B cell (primary cell): Measurements from ENCODE around the gene TMEM42. TPM values are rescaled to one million over a fixed set of nuclear protein-coding genes. Genes with fewer than 3 reads are reported as not detected.

Source experiments
- ATAC-seq: fragments of 200-7000 bp; cut with Tn5 transposase; one replicate; pipeline ENCODE4 v1.10.0; 2021; ENCODE audit warnings: low read depth, mild to moderate bottlenecking, moderate number of reproducible peaks, moderate library complexity
- CTCF ChIA-PET: fragments of 350-600 bp; sonication (Branson Sonifier 250); formaldehyde crosslinking; loops from one replicate; lab custom pipeline; 2021; ENCODE audit warnings: antibody characterized with exemption, inconsistent platforms; lab: Charles Lee
- POLR2A ChIA-PET: fragments of 350-600 bp; sonication (Branson Sonifier 250); formaldehyde crosslinking; loops from one replicate; lab custom pipeline; 2021; ENCODE audit warnings: antibody characterized with exemption; lab: Charles Lee
- DNase-seq: peaks from one replicate; pipeline ENCODE4 v3.0.0; 2013
- H2AFZ ChIP-seq: 2 replicates; pipeline ENCODE4 v1.6.1; 2012; ENCODE audit warnings: mild to moderate bottlenecking, low read depth, low read length; ENCODE audit not compliant: insufficient read depth, poor library complexity, severe bottlenecking
- H3K27ac ChIP-seq, 2 donors: 1 replicate in 1 of 2; 2 replicates in 1 of 2; pipeline ENCODE4 v1.5.1; 2012 to 2013; ENCODE audit warnings: low read length in 2 of 2, mild to moderate bottlenecking in 2 of 2, moderate library complexity in 1 of 2
- H3K27me3 ChIP-seq, 4 experiments: fragments of 200-600 bp in 1 of 4; sonication (generic) in 1 of 4; replicated peaks in 1 of 4; 1 replicate in 2 of 4; 2 replicates in 2 of 4; pipeline versions ENCODE4 v1.6.1 to v1.7.0; 2013 to 2016; ENCODE audit warnings: low read length in 3 of 4, mild to moderate bottlenecking in 2 of 4, mixed read lengths in 1 of 4, moderate library complexity in 1 of 4; ENCODE audit not compliant: insufficient read depth in 4 of 4, control insufficient read depth in 3 of 4; ENCODE audit errors: control extremely low read depth in 1 of 4
- H3K36me3 ChIP-seq, 2 experiments: replicated peaks in 1 of 2; 1 replicate in 1 of 2; 2 replicates in 1 of 2; pipeline versions ENCODE4 v1.6.1 to v1.7.1; 2013; ENCODE audit warnings: low read length in 1 of 2; ENCODE audit not compliant: insufficient read depth in 2 of 2, control insufficient read depth in 1 of 2; ENCODE audit errors: control extremely low read depth in 1 of 2, extremely low read depth in 1 of 2
- H3K4me1 ChIP-seq, 2 donors: fragments of 200-600 bp in 1 of 2; sonication (generic) in 1 of 2; 1 replicate in 1 of 2; 2 replicates in 1 of 2; pipeline versions ENCODE4 v1.5.1 to v1.6.1; 2013 to 2017; ENCODE audit warnings: low read length in 2 of 2; ENCODE audit not compliant: control insufficient read depth in 2 of 2, insufficient read depth in 2 of 2
- H3K4me2 ChIP-seq: replicated peaks from 2 replicates; pipeline ENCODE3; 2012; ENCODE audit warnings: mild to moderate bottlenecking, low read depth, low read length; ENCODE audit not compliant: poor library complexity, severe bottlenecking
- H3K4me3 ChIP-seq, 5 experiments: fragments of 200-600 bp in 1 of 5; sonication (generic) in 1 of 5; 1 replicate in 3 of 5; 2 replicates in 2 of 5; pipeline versions ENCODE4 v1.5.1 to v1.7.0; 2011 to 2016; ENCODE audit warnings: low read length in 4 of 5, mild to moderate bottlenecking in 4 of 5, low read depth in 2 of 5, control low read depth in 1 of 5, moderate library complexity in 1 of 5; ENCODE audit not compliant: insufficient read depth in 1 of 5; ENCODE audit errors: control extremely low read depth in 1 of 5, extremely low read depth in 1 of 5
- H3K79me2 ChIP-seq: fragments of 200-600 bp; sonication (generic); one replicate; pipeline ENCODE4 v1.6.0; 2016; ENCODE audit warnings: low read length; ENCODE audit not compliant: control insufficient read depth, insufficient read depth
- H3K9ac ChIP-seq: fragments of 200-600 bp; sonication (generic); 2 replicates; pipeline ENCODE4 v1.6.1; 2017; ENCODE audit warnings: mild to moderate bottlenecking, low read length, moderate library complexity
- H3K9me3 ChIP-seq, 3 donors: one replicate each; pipeline versions ENCODE4 v1.6.1 to v1.7.1; 2013; ENCODE audit warnings: low read length in 2 of 3; ENCODE audit not compliant: control insufficient read depth in 2 of 3, insufficient read depth in 1 of 3; ENCODE audit errors: control extremely low read depth in 1 of 3
- H4K20me1 ChIP-seq: 2 replicates; pipeline ENCODE4 v1.6.0; 2012; ENCODE audit warnings: mild to moderate bottlenecking, low read length; ENCODE audit not compliant: insufficient read depth, control insufficient read depth, poor library complexity, severe bottlenecking
- H3K27ac Mint-ChIP-seq: one replicate; pipeline ENCODE4 v1.8.0; 2021; ENCODE audit warnings: mixed read lengths
- H3K27me3 Mint-ChIP-seq: one replicate; pipeline ENCODE4 v1.8.0; 2021; ENCODE audit warnings: mixed read lengths
- H3K4me1 Mint-ChIP-seq: one replicate; pipeline ENCODE4 v1.8.0; 2021; ENCODE audit warnings: mixed read lengths
- H3K4me3 Mint-ChIP-seq: one replicate; pipeline ENCODE4 v1.8.0; 2021; ENCODE audit warnings: mixed read lengths
- H3K9me3 Mint-ChIP-seq: one replicate; pipeline ENCODE4 v1.8.0; 2022; ENCODE audit warnings: mixed read lengths; ENCODE audit not compliant: insufficient read depth
- EZH2 ChIP-seq: IDR thresholded peaks from 2 replicates; pipeline ENCODE4 v1.6.1; 2012; ENCODE audit warnings: borderline replicate concordance, low read depth, mild to moderate bottlenecking, moderate library complexity, low read length; ENCODE audit not compliant: insufficient read depth, poor library complexity, severe bottlenecking
- WGBS: methylation state at CpG from one replicate; pipeline ENCODE4 v1.1.5; 2013; ENCODE audit warnings: missing lambda C conversion rate; ENCODE audit not compliant: insufficient coverage; 5-methylcytosine and 5-hydroxymethylcytosine counted together
- intact Hi-C: fragments of 100-400 bp; cut with micrococcal nuclease; formaldehyde crosslinking; loops from one replicate; pipeline ENCODE4 v1.10.0; 2022
- polyA plus RNA-seq: library from polyadenylated mRNA; depleted of rRNA; stranded (reverse); fragments of >200 nt; gene quantifications from 2 replicates; pipeline ENCODE4 v1.2.3, GENCODE V29; 2012
- total RNA-seq, 2 donors: library from RNA; stranded (reverse); fragments of 120-200 nt in 1 of 2; gene quantifications; 1 replicate in 1 of 2; 2 replicates in 1 of 2; pipeline versions ENCODE4 v1.2.3 to v1.2.4, GENCODE V29; 2013 to 2022
- TF ChIP-seq, protein P1 (sequence below): fragments of 200-600 bp; IDR thresholded peaks from one replicate; pipeline ENCODE4 v1.8.0; 2022; ENCODE audit warnings: antibody characterized with exemption, mild to moderate bottlenecking

The TMEM42 gene
- total and polyA plus RNA-seq, 2 donors (not counting 1 experiment from before 2014, with no cell fraction given) = 22.6 to 32.4 TPM

DNA sequence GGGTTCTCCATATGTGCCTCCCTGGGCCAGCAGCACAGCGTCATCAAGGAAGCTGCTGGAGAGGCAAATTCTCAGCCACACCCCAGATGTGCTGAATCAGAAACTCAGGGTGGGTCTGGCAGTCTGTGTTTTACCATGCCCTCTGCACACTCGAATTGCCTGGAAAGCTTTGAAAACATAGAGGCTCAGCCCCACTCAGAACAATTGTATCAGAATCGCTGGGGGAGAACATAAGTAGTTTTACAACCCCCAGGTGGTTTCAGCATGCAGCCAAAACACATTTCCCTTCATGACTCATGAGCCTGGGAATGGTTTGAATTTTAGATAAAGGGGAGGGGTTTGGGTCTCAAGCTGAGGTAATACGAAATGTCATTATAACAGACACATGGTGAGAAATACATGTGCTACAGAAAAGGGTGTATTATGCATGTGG is 22.3 kb downstream of the TMEM42 start:
- H3K9ac ChIP-seq = no peak overlapping the region
- H3K36me3 ChIP-seq = no peaks in the 10 kb centered on the region
- peaks cover 0 to 12% (median 3%) of the 10 kb centered on the region in 4 experiments for H3K27me3 ChIP-seq
- H3K27me3 Mint-ChIP-seq = peaks cover 22% of the 10 kb centered on the region
- peaks cover 0 to 7% (median 0%) of the 10 kb centered on the region in 3 donors for H3K9me3 ChIP-seq
- 66% methylated on average over 2 of the region's 4 CpGs for WGBS
- TF ChIP-seq, protein P1, sequence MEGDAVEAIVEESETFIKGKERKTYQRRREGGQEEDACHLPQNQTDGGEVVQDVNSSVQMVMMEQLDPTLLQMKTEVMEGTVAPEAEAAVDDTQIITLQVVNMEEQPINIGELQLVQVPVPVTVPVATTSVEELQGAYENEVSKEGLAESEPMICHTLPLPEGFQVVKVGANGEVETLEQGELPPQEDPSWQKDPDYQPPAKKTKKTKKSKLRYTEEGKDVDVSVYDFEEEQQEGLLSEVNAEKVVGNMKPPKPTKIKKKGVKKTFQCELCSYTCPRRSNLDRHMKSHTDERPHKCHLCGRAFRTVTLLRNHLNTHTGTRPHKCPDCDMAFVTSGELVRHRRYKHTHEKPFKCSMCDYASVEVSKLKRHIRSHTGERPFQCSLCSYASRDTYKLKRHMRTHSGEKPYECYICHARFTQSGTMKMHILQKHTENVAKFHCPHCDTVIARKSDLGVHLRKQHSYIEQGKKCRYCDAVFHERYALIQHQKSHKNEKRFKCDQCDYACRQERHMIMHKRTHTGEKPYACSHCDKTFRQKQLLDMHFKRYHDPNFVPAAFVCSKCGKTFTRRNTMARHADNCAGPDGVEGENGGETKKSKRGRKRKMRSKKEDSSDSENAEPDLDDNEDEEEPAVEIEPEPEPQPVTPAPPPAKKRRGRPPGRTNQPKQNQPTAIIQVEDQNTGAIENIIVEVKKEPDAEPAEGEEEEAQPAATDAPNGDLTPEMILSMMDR = no peak
- TF ChIP-seq EZH2 = no peak
- no peaks in the 10 kb centered on the region for H3K4me1 ChIP-seq
- no peaks in the 10 kb centered on the region for H4K20me1 ChIP-seq
- H3K27ac Mint-ChIP-seq = no peak overlapping the region
- H3K27ac ChIP-seq = no peak overlapping the region
- no peak for ATAC-seq
- no peak overlapping the region for H3K4me3 ChIP-seq
- H3K4me2 ChIP-seq = no peak overlapping the region
- no peaks in the 10 kb centered on the region for H3K4me1 Mint-ChIP-seq
- intact Hi-C loops = no loop called here
- CTCF ChIA-PET = no interaction called here
- no peak overlapping the region for H3K4me3 Mint-ChIP-seq
- no peak overlapping the region for H2AFZ ChIP-seq
- H3K79me2 ChIP-seq = no peaks in the 10 kb centered on the region
- no peaks in the 10 kb centered on the region for H3K9me3 Mint-ChIP-seq
- POLR2A ChIA-PET = no interaction called here
- no peak for DNase-seq

DNA sequence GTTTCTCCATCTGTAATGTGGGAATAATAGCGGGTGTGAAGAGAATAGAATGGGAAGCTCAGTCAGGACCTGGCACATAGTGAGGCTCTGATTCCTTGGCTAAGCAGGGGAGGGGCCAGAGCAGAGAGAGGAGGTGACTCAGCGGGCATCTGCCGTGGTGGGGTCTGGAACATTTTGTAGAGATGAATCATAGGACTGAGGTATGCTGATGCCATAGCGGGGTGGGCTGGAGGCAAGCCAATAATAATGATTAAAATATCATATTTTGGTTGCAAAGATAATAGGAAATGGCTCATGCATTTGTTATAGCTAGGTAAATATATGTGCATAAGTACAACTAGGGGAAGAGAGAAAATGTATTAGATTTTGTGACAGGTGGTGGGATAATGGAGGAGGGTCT is 23.9 kb downstream of the TMEM42 start:
- 100% methylated on average over 1 of the region's 4 CpGs for WGBS
- no peak for ATAC-seq
- H3K9me3 Mint-ChIP-seq = no peaks in the 10 kb centered on the region
- intact Hi-C loops = no loop called here
- no peaks in the 10 kb centered on the region for H3K79me2 ChIP-seq
- H3K4me3 Mint-ChIP-seq = no peak overlapping the region
- H3K9me3 ChIP-seq = peaks cover 0 to 7% (median 0%) of the 10 kb centered on the region in 3 donors
- H4K20me1 ChIP-seq = no peaks in the 10 kb centered on the region
- no peak for DNase-seq
- ChIA-PET CTCF (no interaction called here), POLR2A (no interaction called here)
- H3K4me1 Mint-ChIP-seq = no peaks in the 10 kb centered on the region
- peaks cover 0 to 12% (median 3%) of the 10 kb centered on the region in 4 experiments for H3K27me3 ChIP-seq
- peaks cover 22% of the 10 kb centered on the region for H3K27me3 Mint-ChIP-seq
- H3K4me2 ChIP-seq = no peak overlapping the region
- H2AFZ ChIP-seq = no peak overlapping the region
- no peak overlapping the region for H3K27ac ChIP-seq
- TF ChIP-seq, protein P1 = no peak
- TF ChIP-seq EZH2 = no peak
- no peaks in the 10 kb centered on the region for H3K4me1 ChIP-seq
- no peak overlapping the region for H3K4me3 ChIP-seq
- H3K36me3 ChIP-seq = no peaks in the 10 kb centered on the region
- no peak overlapping the region for H3K27ac Mint-ChIP-seq
- no peak overlapping the region for H3K9ac ChIP-seq
